ENCODE measurements around the gene GSPT1. TPM values are rescaled to one million over a fixed set of nuclear protein-coding genes. Genes with fewer than 3 reads are reported as not detected.

The GSPT1 gene
- total RNA-seq, result 80.9 and 112 TPM in 2 replicates

GRCh38 chr16:11915644-11916523 is at the start of gene GSPT1:
Gene GSPT1 (minus strand): TSS chr16:11915956. CDS start chr16:11915720, 236 bp downstream.

GRCh38 chr16:11964761-11965551 is 49.2 kb upstream of the GSPT1 start, which contains the start of gene TNFRSF17:
Gene TNFRSF17 (plus strand): TSS chr16:11965210. CDS start chr16:11965325, 115 bp downstream.

GRCh38 chr16:11941945-11942344 is 26.2 kb upstream of the GSPT1 start, which contains the start of gene NPIPB2:
Gene NPIPB2 (minus strand): TSS chr16:11942045. CDS start chr16:11942045, 0 bp downstream.

GRCh38 chr16:11851294-11852091 is 64.3 kb downstream of the GSPT1 start, which contains the start of gene RSL1D1:
Gene RSL1D1 (minus strand): TSS chr16:11851542. CDS start chr16:11851512, 30 bp downstream.

Other genes starting within 250 kb of the GSPT1 start
- 7.3 and 8.4 TPM in 2 replicates for gene SNN, start 247.5 kb downstream of the GSPT1 start, total RNA-seq
- 31.9 and 37.7 TPM in 2 replicates for gene TXNDC11, start 173.1 kb downstream of the GSPT1 start, total RNA-seq
- 14.5 and 20.1 TPM in 2 replicates for gene ZC3H7A, start 118.7 kb downstream of the GSPT1 start, total RNA-seq
- gene RSL1D1, start 64.4 kb downstream of the GSPT1 start, total RNA-seq, result 180 and 184 TPM in 2 replicates
- 3.2 and 6.6 TPM in 2 replicates for gene NPIPB2, start 26.1 kb upstream of the GSPT1 start, total RNA-seq
- gene TNFRSF17, start 49.3 kb upstream of the GSPT1 start, total RNA-seq, result not detected in 2 replicates
- 5.8 and 10.2 TPM in 2 replicates for gene SNX29, start 60.8 kb upstream of the GSPT1 start, total RNA-seq